Mesendoderm (in vitro differentiated cells): Measurements from ENCODE around the gene ACACB.

Experiments
- DNase-seq: peaks from one replicate; pipeline ENCODE4 v3.0.0; 2013
- H2AK5ac ChIP-seq: 2 replicates; pipeline ENCODE4 v1.6.1; 2013; ENCODE audit warnings: low read length, inconsistent platforms
- H2BK120ac ChIP-seq: 2 replicates; pipeline ENCODE4 v1.6.1; 2013; ENCODE audit warnings: low read depth, mild to moderate bottlenecking, low read length, moderate library complexity, mixed read lengths
- H2BK15ac ChIP-seq: replicated peaks from 2 replicates; pipeline ENCODE4 v1.6.1; 2013; ENCODE audit warnings: low read depth, mild to moderate bottlenecking, moderate library complexity
- H2BK5ac ChIP-seq: 2 replicates; pipeline ENCODE4 v1.6.1; 2013; ENCODE audit warnings: low read length, inconsistent platforms
- H3K18ac ChIP-seq: 2 replicates; pipeline ENCODE4 v1.6.1; 2013; ENCODE audit warnings: mild to moderate bottlenecking, low read length, mixed read lengths
- H3K23ac ChIP-seq: one replicate; pipeline ENCODE4 v1.6.1; 2013; ENCODE audit warnings: low read length
- H3K27ac ChIP-seq: 2 replicates; pipeline ENCODE4 v1.5.1; 2013; ENCODE audit warnings: low read depth, mild to moderate bottlenecking, inconsistent platforms, low read length, moderate library complexity
- H3K27me3 ChIP-seq: 2 replicates; pipeline ENCODE4 v1.6.1; 2013; ENCODE audit warnings: low read length, control low read depth, mild to moderate bottlenecking, inconsistent platforms; ENCODE audit not compliant: insufficient read depth, poor library complexity
- H3K36me3 ChIP-seq: 2 replicates; pipeline ENCODE4 v1.6.1; 2013; ENCODE audit warnings: low read length, inconsistent platforms; ENCODE audit not compliant: control insufficient read depth, insufficient read depth
- H3K4ac ChIP-seq: one replicate; pipeline ENCODE4 v1.6.1; 2013; ENCODE audit warnings: low read depth, mild to moderate bottlenecking, low read length, moderate library complexity
- H3K4me1 ChIP-seq: 2 replicates; pipeline ENCODE4 v1.6.1; 2013; ENCODE audit warnings: low read depth, low read length, inconsistent platforms; ENCODE audit not compliant: control insufficient read depth
- H3K4me2 ChIP-seq: 2 replicates; pipeline ENCODE4 v1.6.1; 2013; ENCODE audit warnings: low read length
- H3K4me3 ChIP-seq: 2 replicates; pipeline ENCODE4 v1.5.1; 2013; ENCODE audit warnings: mild to moderate bottlenecking, low read length
- H3K56ac ChIP-seq: one replicate; pipeline ENCODE4 v1.6.1; 2013; ENCODE audit warnings: low read length
- H3K79me1 ChIP-seq: 2 replicates; pipeline ENCODE4 v1.6.1; 2013; ENCODE audit warnings: low read length, inconsistent platforms
- H3K79me2 ChIP-seq: 2 replicates; pipeline ENCODE4 v1.6.1; 2013; ENCODE audit warnings: mild to moderate bottlenecking, low read length; ENCODE audit not compliant: control insufficient read depth, insufficient read depth
- H3K9ac ChIP-seq: 2 replicates; pipeline ENCODE4 v1.6.1; 2013; ENCODE audit warnings: low read length, inconsistent platforms
- H4K5ac ChIP-seq: one replicate; pipeline ENCODE4 v1.6.1; 2013; ENCODE audit warnings: low read length
- H4K8ac ChIP-seq: one replicate; pipeline ENCODE4 v1.6.1; 2013; ENCODE audit warnings: low read depth, mild to moderate bottlenecking, control low read depth, low read length, moderate library complexity
- WGBS: extraction: QIAGEN DNeasy Blood & Tissue Kit; methylation state at CpG from one replicate; pipeline ENCODE4 v1.1.7; 2013; ENCODE audit warnings: low lambda C conversion rate, missing lambda C conversion rate; ENCODE audit not compliant: insufficient coverage; ENCODE audit errors: extremely low coverage; 5-methylcytosine and 5-hydroxymethylcytosine counted together

Gene ACACB

GRCh38 chr12:109099431-109100020 lies 16.9 kb upstream of the ACACB start:
- peaks cover 13% of the 10 kb centered on the region for H3K36me3 ChIP-seq
- peaks cover 13% of the 10 kb centered on the region for H3K79me2 ChIP-seq
- WGBS: no CpG with 5 or more reads among the region's 12 CpGs
- H3K4me2 ChIP-seq: no peak overlapping the region
- no peaks in the 10 kb centered on the region for H3K27me3 ChIP-seq
- H3K23ac ChIP-seq: no peak overlapping the region
- H2BK120ac ChIP-seq: no peak overlapping the region
- H3K18ac ChIP-seq: no peak overlapping the region
- no peaks in the 10 kb centered on the region for H3K79me1 ChIP-seq
- peak overlapping the region; percentile 30 for H3K9ac ChIP-seq
- H4K8ac ChIP-seq: no peak overlapping the region
- no peak overlapping the region for H2BK5ac ChIP-seq
- no peak overlapping the region for H2AK5ac ChIP-seq
- no peaks in the 10 kb centered on the region for H3K4me1 ChIP-seq
- H3K56ac ChIP-seq: no peak overlapping the region
- H3K4me3 ChIP-seq: no peak overlapping the region
- no peak overlapping the region for H2BK15ac ChIP-seq
- H3K27ac ChIP-seq: no peak overlapping the region
- no peak overlapping the region for H3K4ac ChIP-seq
- no peak for DNase-seq
- no peak overlapping the region for H4K5ac ChIP-seq

- WGBS: no CpG with 5 or more reads among the region's 4 CpGs
- H3K4me3 ChIP-seq: no peak overlapping the region
- no peak overlapping the region for H3K56ac ChIP-seq
- no peak overlapping the region for H2BK5ac ChIP-seq
- H2BK15ac ChIP-seq: no peak overlapping the region
- no peaks in the 10 kb centered on the region for H3K4me1 ChIP-seq
- peaks cover 13% of the 10 kb centered on the region for H3K36me3 ChIP-seq
- no peak overlapping the region for H4K8ac ChIP-seq
- no peak overlapping the region for H3K4ac ChIP-seq
- no peak overlapping the region for H2BK120ac ChIP-seq
- no peak overlapping the region for H4K5ac ChIP-seq
- no peak overlapping the region for H2AK5ac ChIP-seq
- no peak overlapping the region for H3K9ac ChIP-seq
- H3K23ac ChIP-seq: no peak overlapping the region
- no peak overlapping the region for H3K18ac ChIP-seq
- no peak for DNase-seq
- no peak overlapping the region for H3K4me2 ChIP-seq
- no peaks in the 10 kb centered on the region for H3K79me1 ChIP-seq
- no peaks in the 10 kb centered on the region for H3K27me3 ChIP-seq
- peaks cover 13% of the 10 kb centered on the region for H3K79me2 ChIP-seq
- no peak overlapping the region for H3K27ac ChIP-seq
Measured at GRCh38 chr12:109100741-109101140, 15.6 kb upstream of the ACACB start.

GRCh38 chr12:109102491-109102890 lies 13.9 kb upstream of the ACACB start:
- H3K4ac ChIP-seq: no peak overlapping the region
- H3K4me2 ChIP-seq: no peak overlapping the region
- no peak overlapping the region for H3K4me3 ChIP-seq
- no peak overlapping the region for H3K23ac ChIP-seq
- no peaks in the 10 kb centered on the region for H3K27me3 ChIP-seq
- no peak overlapping the region for H3K18ac ChIP-seq
- no CpG with 5 or more reads among the region's 3 CpGs for WGBS
- H3K9ac ChIP-seq: no peak overlapping the region
- H3K36me3 ChIP-seq: peaks cover 19% of the 10 kb centered on the region
- no peak overlapping the region for H4K5ac ChIP-seq
- H2AK5ac ChIP-seq: no peak overlapping the region
- no peak for DNase-seq
- no peak overlapping the region for H4K8ac ChIP-seq
- no peak overlapping the region for H2BK5ac ChIP-seq
- no peak overlapping the region for H2BK15ac ChIP-seq
- no peak overlapping the region for H3K27ac ChIP-seq
- H2BK120ac ChIP-seq: no peak overlapping the region
- H3K79me1 ChIP-seq: no peaks in the 10 kb centered on the region
- no peaks in the 10 kb centered on the region for H3K4me1 ChIP-seq
- H3K56ac ChIP-seq: no peak overlapping the region
- H3K79me2 ChIP-seq: peaks cover 13% of the 10 kb centered on the region

- H3K27ac ChIP-seq: no peak overlapping the region
- no peak overlapping the region for H2AK5ac ChIP-seq
- H3K56ac ChIP-seq: no peak overlapping the region
- no peaks in the 10 kb centered on the region for H3K79me2 ChIP-seq
- DNase-seq: no peak
- no peak overlapping the region for H4K8ac ChIP-seq
- H2BK5ac ChIP-seq: no peak overlapping the region
- H3K4me3 ChIP-seq: no peak overlapping the region
- H3K4me2 ChIP-seq: no peak overlapping the region
- no peak overlapping the region for H3K23ac ChIP-seq
- no peak overlapping the region for H3K9ac ChIP-seq
- no peak overlapping the region for H3K4ac ChIP-seq
- H3K36me3 ChIP-seq: peaks cover 22% of the 10 kb centered on the region
- H3K27me3 ChIP-seq: no peaks in the 10 kb centered on the region
- H2BK120ac ChIP-seq: no peak overlapping the region
- H3K79me1 ChIP-seq: no peaks in the 10 kb centered on the region
- no peak overlapping the region for H3K18ac ChIP-seq
- no peaks in the 10 kb centered on the region for H3K4me1 ChIP-seq
- WGBS: no CpG with 5 or more reads among the region's 5 CpGs
- H2BK15ac ChIP-seq: no peak overlapping the region
- no peak overlapping the region for H4K5ac ChIP-seq
Measured at GRCh38 chr12:109105176-109105575, 11.2 kb upstream of the ACACB start.

GRCh38 chr12:109109746-109110350 lies 6.5 kb upstream of the ACACB start:
- H2AK5ac ChIP-seq: no peak overlapping the region
- no peak for DNase-seq
- no peak overlapping the region for H3K9ac ChIP-seq
- no peak overlapping the region for H3K56ac ChIP-seq
- no peaks in the 10 kb centered on the region for H3K4me1 ChIP-seq
- no peak overlapping the region for H2BK5ac ChIP-seq
- no peaks in the 10 kb centered on the region for H3K79me1 ChIP-seq
- H3K27ac ChIP-seq: no peak overlapping the region
- H2BK15ac ChIP-seq: no peak overlapping the region
- H3K4me2 ChIP-seq: no peak overlapping the region
- H4K5ac ChIP-seq: no peak overlapping the region
- no peak overlapping the region for H3K4me3 ChIP-seq
- no peak overlapping the region for H3K18ac ChIP-seq
- H3K27me3 ChIP-seq: no peaks in the 10 kb centered on the region
- WGBS: no CpG with 5 or more reads among the region's 6 CpGs
- peaks cover 9% of the 10 kb centered on the region for H3K36me3 ChIP-seq
- no peak overlapping the region for H2BK120ac ChIP-seq
- no peaks in the 10 kb centered on the region for H3K79me2 ChIP-seq
- H3K4ac ChIP-seq: no peak overlapping the region
- no peak overlapping the region for H4K8ac ChIP-seq
- no peak overlapping the region for H3K23ac ChIP-seq
